IMR-90 (cell line): ENCODE data around the gene CCDC142. TPM values are rescaled to one million over a fixed set of nuclear protein-coding genes. Genes with fewer than 3 reads are reported as not detected.

ENCODE experiments used
- ATAC-seq: fragments of 200-7000 bp; cut with Tn5 transposase; 2 replicates; pipeline ENCODE4 v1.9.1; 2020; ENCODE audit warnings: low read depth, mild to moderate bottlenecking, moderate library complexity
- BruUV-seq: library from RNA; stranded (reverse); fragments of 400-500 nt; replicated peaks from 2 replicates; lab custom pipeline; 2021; lab: Mats Ljungman, UMichigan
- CTCF ChIA-PET: fragments of 300-600 bp; formaldehyde crosslinking; extraction: SDS; loops from one replicate; lab custom pipeline; 2021; ENCODE audit warnings: antibody characterized with exemption; lab: Yijun Ruan, JAX
- POLR2A ChIA-PET: fragments of 300-600 bp; sonication (Branson Sonifier 250); formaldehyde crosslinking; loops from one replicate; lab custom pipeline; 2022; ENCODE audit warnings: antibody characterized with exemption; ENCODE audit not compliant: unreplicated experiment; lab: Charles Lee
- DNase-seq: peaks from one replicate; pipeline ENCODE4 v3.0.0; 2013
- H2AFZ ChIP-seq: replicated peaks from 2 replicates; pipeline ENCODE3; 2013; ENCODE audit warnings: low read length, mild to moderate bottlenecking; ENCODE audit not compliant: poor library complexity
- H2AK5ac ChIP-seq: 2 replicates; pipeline ENCODE4 v1.6.1; 2013; ENCODE audit warnings: low read depth, low read length, inconsistent platforms
- H2AK9ac ChIP-seq: replicated peaks from 2 replicates; pipeline ENCODE3; 2013; ENCODE audit warnings: mild to moderate bottlenecking, low read depth, low read length, moderate library complexity; ENCODE audit not compliant: poor library complexity
- H2BK120ac ChIP-seq: 2 replicates; pipeline ENCODE4 v1.6.1; 2013; ENCODE audit warnings: low read depth, low read length, inconsistent platforms
- H2BK15ac ChIP-seq: 3 replicates; pipeline ENCODE4 v1.6.1; 2013; ENCODE audit warnings: low read depth, low read length, inconsistent platforms
- H2BK20ac ChIP-seq: 2 replicates; pipeline ENCODE4 v1.6.1; 2013; ENCODE audit warnings: low read depth, mild to moderate bottlenecking, inconsistent platforms, low read length, moderate library complexity
- H2BK5ac ChIP-seq: 2 replicates; pipeline ENCODE4 v1.6.1; 2013; ENCODE audit warnings: mild to moderate bottlenecking, low read depth, low read length, inconsistent platforms; ENCODE audit not compliant: poor library complexity, severe bottlenecking
- H3K14ac ChIP-seq: replicated peaks from 2 replicates; pipeline ENCODE4 v1.6.1; 2013; ENCODE audit warnings: low read depth, low read length, inconsistent platforms
- H3K18ac ChIP-seq: 2 replicates; pipeline ENCODE4 v1.6.1; 2013; ENCODE audit warnings: low read depth, low read length, control low read depth
- H3K23ac ChIP-seq: 2 replicates; pipeline ENCODE4 v1.6.1; 2013; ENCODE audit warnings: low read depth, low read length, inconsistent platforms
- H3K27ac ChIP-seq: 2 replicates; pipeline ENCODE4 v1.5.1; 2013; ENCODE audit warnings: mild to moderate bottlenecking, control low read depth, low read length; ENCODE audit not compliant: insufficient read depth
- H3K27me3 ChIP-seq: 2 replicates; pipeline ENCODE4 v1.6.1; 2013; ENCODE audit warnings: low read length; ENCODE audit not compliant: control insufficient read depth, insufficient read depth
- H3K36me3 ChIP-seq: 2 replicates; pipeline ENCODE4 v1.6.1; 2013; ENCODE audit warnings: low read length, mixed read lengths; ENCODE audit not compliant: control insufficient read depth, insufficient read depth
- H3K4ac ChIP-seq: 2 replicates; pipeline ENCODE4 v1.6.1; 2013; ENCODE audit warnings: low read depth, low read length, inconsistent platforms
- H3K4me1 ChIP-seq: 2 replicates; pipeline ENCODE4 v1.6.1; 2013; ENCODE audit warnings: low read length, mixed read lengths; ENCODE audit not compliant: control insufficient read depth, insufficient read depth
- H3K4me2 ChIP-seq: 2 replicates; pipeline ENCODE4 v1.6.1; 2013; ENCODE audit warnings: low read depth, mild to moderate bottlenecking, control low read depth, low read length, moderate library complexity
- H3K4me3 ChIP-seq: 2 replicates; pipeline ENCODE4 v1.5.1; 2013; ENCODE audit warnings: low read depth, mild to moderate bottlenecking, control low read depth, low read length, moderate library complexity; ENCODE audit not compliant: insufficient read depth
- H3K56ac ChIP-seq: 2 replicates; pipeline ENCODE4 v1.6.1; 2013; ENCODE audit warnings: low read length, inconsistent platforms; ENCODE audit not compliant: insufficient read depth; ENCODE audit errors: extremely low read depth
- H3K79me1 ChIP-seq, 2 experiments: 2 replicates each; pipeline ENCODE4 v1.6.1; 2013; ENCODE audit warnings: low read length in 2 of 2, inconsistent platforms in 1 of 2, low read depth in 1 of 2
- H3K9ac ChIP-seq: 2 replicates; pipeline ENCODE4 v1.6.1; 2013; ENCODE audit warnings: low read depth, low read length, control low read depth
- H3K9me1 ChIP-seq: 2 replicates; pipeline ENCODE4 v1.6.1; 2013; ENCODE audit warnings: low read length, inconsistent platforms; ENCODE audit not compliant: insufficient read depth
- H3K9me3 ChIP-seq: 2 replicates; pipeline ENCODE4 v1.6.1; 2013; ENCODE audit warnings: low read length; ENCODE audit not compliant: control insufficient read depth, insufficient read depth
- H4K20me1 ChIP-seq: 2 replicates; pipeline ENCODE4 v1.6.1; 2013; ENCODE audit warnings: low read length, inconsistent platforms; ENCODE audit not compliant: insufficient read depth
- H4K5ac ChIP-seq: 2 replicates; pipeline ENCODE4 v1.6.1; 2013; ENCODE audit warnings: mild to moderate bottlenecking, low read depth, low read length, control low read depth
- H4K8ac ChIP-seq, 2 experiments: 2 replicates each; pipeline ENCODE4 v1.6.1; 2013; ENCODE audit warnings: low read depth in 2 of 2, low read length in 2 of 2, control low read depth in 1 of 2, inconsistent platforms in 1 of 2
- H4K91ac ChIP-seq: 2 replicates; pipeline ENCODE4 v1.6.1; 2013; ENCODE audit warnings: low read depth, low read length, inconsistent platforms; ENCODE audit not compliant: insufficient read depth
- BHLHE40 ChIP-seq: fragments of 150-350 bp; IDR thresholded peaks from 2 replicates; pipeline ENCODE4 v1.6.1; 2016; ENCODE audit warnings: mild to moderate bottlenecking, low read depth, low read length
- CHD1 ChIP-seq: IDR thresholded peaks from 2 replicates; pipeline ENCODE4 v1.6.1; 2012; ENCODE audit warnings: low read depth, low read length, improper control_type of control experiment
- FOS ChIP-seq: fragments of 150-350 bp; IDR thresholded peaks from 2 replicates; pipeline ENCODE4 v1.6.1; 2016; ENCODE audit warnings: low read depth, low read length
- MAFK ChIP-seq: IDR thresholded peaks from 2 replicates; pipeline ENCODE4 v1.6.1; 2012; ENCODE audit warnings: low read depth, low read length, improper control_type of control experiment
- MAZ ChIP-seq: IDR thresholded peaks from 2 replicates; pipeline ENCODE4 v1.6.1; 2012; ENCODE audit warnings: low read depth, mild to moderate bottlenecking, low read length, improper control_type of control experiment, moderate library complexity, borderline replicate concordance
- NFE2L2 ChIP-seq: fragments of 150-350 bp; IDR thresholded peaks from 2 replicates; pipeline ENCODE4 v1.6.1; 2016; ENCODE audit warnings: low read depth, mild to moderate bottlenecking, low read length
- POLR2A ChIP-seq: IDR thresholded peaks from 2 replicates; pipeline ENCODE4 v1.6.1; 2012; ENCODE audit warnings: mild to moderate bottlenecking, low read depth, low read length
- RAD21 ChIP-seq: IDR thresholded peaks from 2 replicates; pipeline ENCODE4 v1.6.1; 2012; ENCODE audit warnings: low read length, improper control_type of control experiment
- RCOR1 ChIP-seq: IDR thresholded peaks from 2 replicates; pipeline ENCODE4 v1.6.1; 2012; ENCODE audit warnings: mild to moderate bottlenecking, low read length, improper control_type of control experiment; ENCODE audit not compliant: insufficient replicate concordance
- RFX5 ChIP-seq: IDR thresholded peaks from 2 replicates; pipeline ENCODE4 v1.8.0; 2012; ENCODE audit warnings: low read depth, mild to moderate bottlenecking, low read length, moderate library complexity
- SMC3 ChIP-seq: fragments of 150-350 bp; IDR thresholded peaks from 2 replicates; pipeline ENCODE4 v1.6.1; 2016; ENCODE audit warnings: low read depth, mild to moderate bottlenecking, antibody characterized with exemption, low read length, moderate library complexity
- WGBS, 2 experiments: methylation state at CpG; one replicate each; pipeline versions ENCODE4 v1.1.5 to v1.1.7; 2013; ENCODE audit warnings: missing lambda C conversion rate in 2 of 2; ENCODE audit not compliant: insufficient read length in 1 of 2; ENCODE audit errors: extremely low coverage in 2 of 2; 5-methylcytosine and 5-hydroxymethylcytosine counted together
- dilution Hi-C: fragments of 300-500 bp; cut with HindIII; formaldehyde crosslinking; loops from one replicate; pipeline ENCODE4 v1.14.3; 2018; ENCODE audit warnings: low sequenced_read_pairs; ENCODE audit not compliant: unreplicated experiment
- in situ Hi-C: fragments of 300-500 bp; cut with MboI; formaldehyde crosslinking; loops from 3 replicates; pipeline ENCODE4 v1.14.3; 2019; ENCODE audit warnings: low sequenced_read_pairs, inconsistent platforms, mixed read lengths
- intact Hi-C: fragments of 100-400 bp; cut with micrococcal nuclease; formaldehyde crosslinking; loops from 2 replicates; pipeline ENCODE4 v1.10.0; 2022
- polyA plus RNA-seq, 3 experiments: library from polyadenylated mRNA; depleted of rRNA; stranded (reverse); fragments of >200 nt; gene quantifications; 2 replicates each; pipeline ENCODE4 v1.2.3, GENCODE V29; 2012; ENCODE audit warnings: low replicate concordance in 1 of 3
- total RNA-seq: library from RNA; depleted of rRNA; stranded (reverse); fragments of >200 nt; gene quantifications from 2 replicates; pipeline ENCODE4 v1.2.3, GENCODE V29; 2012
- TF ChIP-seq, protein P1 (sequence below): fragments of 150-350 bp; IDR thresholded peaks from 2 replicates; pipeline ENCODE4 v1.6.1; 2017; ENCODE audit warnings: mild to moderate bottlenecking, antibody characterized with exemption, low read length, low read depth
- TF ChIP-seq, protein P2 (sequence below): fragments of 150-350 bp; IDR thresholded peaks from 2 replicates; pipeline ENCODE4 v1.6.1; 2016; ENCODE audit warnings: low read depth, mild to moderate bottlenecking, low read length, moderate library complexity, borderline replicate concordance
- TF ChIP-seq, protein P3 (sequence below): conservative IDR thresholded peaks from 2 replicates; pipeline ENCODE4 v1.5.1; 2012; ENCODE audit warnings: mild to moderate bottlenecking, low read depth, low read length, improper control_type of control experiment

CCDC142 gene
- total and polyA plus RNA-seq, 2 of the 4 experiments (the other 2 are of a cell fraction), result 8.4 to 14.0 TPM

DNA sequence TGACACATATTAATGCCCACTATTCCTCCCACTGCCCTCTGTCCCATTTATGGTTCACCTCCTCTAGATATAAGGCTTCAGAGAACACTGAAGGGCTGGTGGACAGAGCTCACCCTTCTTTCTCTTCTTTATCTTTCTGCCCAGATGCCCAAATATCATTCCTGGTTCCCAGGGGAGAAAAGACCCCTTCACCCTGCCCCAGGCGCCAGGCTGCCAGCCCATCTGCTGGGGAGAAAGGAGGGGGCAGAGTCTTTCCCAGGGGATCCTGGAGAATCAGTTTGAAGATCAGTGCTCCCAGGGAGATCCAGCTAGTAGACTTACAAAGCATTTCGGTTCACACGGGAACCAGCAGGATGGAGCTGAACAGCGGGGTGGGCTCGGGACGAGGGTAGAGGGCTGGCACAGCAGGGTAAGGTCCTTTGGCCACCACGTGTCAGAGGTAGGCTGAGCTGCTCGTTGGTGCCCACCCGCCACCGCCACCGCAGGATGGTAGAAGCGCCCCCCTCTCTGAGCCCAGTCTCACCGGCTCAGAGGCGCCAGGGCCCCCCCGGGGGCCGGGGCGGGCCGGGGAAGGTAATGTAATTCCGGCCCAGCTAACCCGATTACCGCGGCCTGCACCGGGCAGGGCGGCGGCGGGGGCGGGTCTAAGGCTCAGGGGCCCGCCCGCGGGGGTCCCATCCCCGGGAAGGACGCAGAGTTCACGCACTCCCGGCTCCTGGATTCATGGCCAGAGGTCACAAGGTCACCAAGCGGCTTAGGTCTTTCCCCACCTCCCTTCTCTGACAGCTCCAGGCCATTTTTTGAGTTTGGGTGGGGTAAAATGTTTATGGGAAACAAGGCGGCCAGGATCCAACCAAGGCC is 30.2 kb upstream of the CCDC142 start:
- CTCF ChIA-PET, result no interaction called here

More for the DNA sequence above, 30.2 kb upstream of the CCDC142 start:
- H4K5ac ChIP-seq, result no peak overlapping the region
- H3K9me1 ChIP-seq, result no peaks in the 10 kb centered on the region
- H3K56ac ChIP-seq, result no peak overlapping the region
- H3K14ac ChIP-seq, result no peak overlapping the region
- H3K18ac ChIP-seq, result no peak overlapping the region
- peaks cover 69% of the 10 kb centered on the region for H3K27me3 ChIP-seq
- TF ChIP-seq RCOR1, result no peak
- TF ChIP-seq FOS, result no peak
- TF ChIP-seq, protein P1, sequence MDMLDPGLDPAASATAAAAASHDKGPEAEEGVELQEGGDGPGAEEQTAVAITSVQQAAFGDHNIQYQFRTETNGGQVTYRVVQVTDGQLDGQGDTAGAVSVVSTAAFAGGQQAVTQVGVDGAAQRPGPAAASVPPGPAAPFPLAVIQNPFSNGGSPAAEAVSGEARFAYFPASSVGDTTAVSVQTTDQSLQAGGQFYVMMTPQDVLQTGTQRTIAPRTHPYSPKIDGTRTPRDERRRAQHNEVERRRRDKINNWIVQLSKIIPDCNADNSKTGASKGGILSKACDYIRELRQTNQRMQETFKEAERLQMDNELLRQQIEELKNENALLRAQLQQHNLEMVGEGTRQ, result no peak
- no peak for TF ChIP-seq MAFK
- TF ChIP-seq, protein P2, sequence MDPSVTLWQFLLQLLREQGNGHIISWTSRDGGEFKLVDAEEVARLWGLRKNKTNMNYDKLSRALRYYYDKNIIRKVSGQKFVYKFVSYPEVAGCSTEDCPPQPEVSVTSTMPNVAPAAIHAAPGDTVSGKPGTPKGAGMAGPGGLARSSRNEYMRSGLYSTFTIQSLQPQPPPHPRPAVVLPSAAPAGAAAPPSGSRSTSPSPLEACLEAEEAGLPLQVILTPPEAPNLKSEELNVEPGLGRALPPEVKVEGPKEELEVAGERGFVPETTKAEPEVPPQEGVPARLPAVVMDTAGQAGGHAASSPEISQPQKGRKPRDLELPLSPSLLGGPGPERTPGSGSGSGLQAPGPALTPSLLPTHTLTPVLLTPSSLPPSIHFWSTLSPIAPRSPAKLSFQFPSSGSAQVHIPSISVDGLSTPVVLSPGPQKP, result no peak
- no peak for TF ChIP-seq CHD1
- TF ChIP-seq MAZ, result no peak
- TF ChIP-seq POLR2A, result no peak
- TF ChIP-seq, protein P3, sequence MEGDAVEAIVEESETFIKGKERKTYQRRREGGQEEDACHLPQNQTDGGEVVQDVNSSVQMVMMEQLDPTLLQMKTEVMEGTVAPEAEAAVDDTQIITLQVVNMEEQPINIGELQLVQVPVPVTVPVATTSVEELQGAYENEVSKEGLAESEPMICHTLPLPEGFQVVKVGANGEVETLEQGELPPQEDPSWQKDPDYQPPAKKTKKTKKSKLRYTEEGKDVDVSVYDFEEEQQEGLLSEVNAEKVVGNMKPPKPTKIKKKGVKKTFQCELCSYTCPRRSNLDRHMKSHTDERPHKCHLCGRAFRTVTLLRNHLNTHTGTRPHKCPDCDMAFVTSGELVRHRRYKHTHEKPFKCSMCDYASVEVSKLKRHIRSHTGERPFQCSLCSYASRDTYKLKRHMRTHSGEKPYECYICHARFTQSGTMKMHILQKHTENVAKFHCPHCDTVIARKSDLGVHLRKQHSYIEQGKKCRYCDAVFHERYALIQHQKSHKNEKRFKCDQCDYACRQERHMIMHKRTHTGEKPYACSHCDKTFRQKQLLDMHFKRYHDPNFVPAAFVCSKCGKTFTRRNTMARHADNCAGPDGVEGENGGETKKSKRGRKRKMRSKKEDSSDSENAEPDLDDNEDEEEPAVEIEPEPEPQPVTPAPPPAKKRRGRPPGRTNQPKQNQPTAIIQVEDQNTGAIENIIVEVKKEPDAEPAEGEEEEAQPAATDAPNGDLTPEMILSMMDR, result no peak
- TF ChIP-seq RFX5, result no peak
- no peak for TF ChIP-seq BHLHE40
- TF ChIP-seq NFE2L2, result no peak
- TF ChIP-seq SMC3, result no peak
- TF ChIP-seq RAD21, result no peak
- intact Hi-C loops, result no loop called here
- no peaks in the 10 kb centered on the region for H3K36me3 ChIP-seq
- POLR2A ChIA-PET, result no interaction called here
- H4K20me1 ChIP-seq, result 0 out of 2 replicates have a peak, but pooled peaks cover 5% of the 10 kb centered on the region
- H3K4me1 ChIP-seq, result 0 out of 2 replicates have a peak, but pooled peaks cover 2% of the 10 kb centered on the region
- no peak overlapping the region for H4K91ac ChIP-seq
- no peaks in the 10 kb centered on the region for H3K79me1 ChIP-seq
- WGBS, 2 experiments, result 13% methylated on average over 9 of the region's 36 CpGs; no CpG with 5 or more reads in 1 of the 2 experiments
- H3K4ac ChIP-seq, result no peak overlapping the region
- H3K23ac ChIP-seq, result peak overlapping the region; percentile 63; the same call in 1 of the 2 replicates
- H2AK9ac ChIP-seq, result peak overlapping the region; percentile 5
- no TSS peak for BruUV-seq
- no peak overlapping the region for H3K4me2 ChIP-seq
- no peak overlapping the region for H2BK120ac ChIP-seq
- H4K8ac ChIP-seq, result no peak overlapping the region
- ATAC-seq, result no peak
- H2AK5ac ChIP-seq, result peak overlapping the region; percentile 50; the same call in 1 of the 2 replicates
- dilution Hi-C loops, result no loop called here
- no peak overlapping the region for H2BK15ac ChIP-seq
- no peak overlapping the region for H2BK5ac ChIP-seq
- no peak overlapping the region for H2BK20ac ChIP-seq
- no peak overlapping the region for H3K9ac ChIP-seq
- H2AFZ ChIP-seq, result no peak overlapping the region
- peaks cover 18% of the 10 kb centered on the region for H3K9me3 ChIP-seq
- DNase-seq, result no peak
- in situ Hi-C loops, result no loop called here
- no peak overlapping the region for H3K27ac ChIP-seq
- no peak overlapping the region for H3K4me3 ChIP-seq
